ENCODE results near the gene RABGAP1L. TPM values are rescaled to one million over a fixed set of nuclear protein-coding genes. Genes with fewer than 3 reads are reported as not detected.

RABGAP1L gene
- total RNA-seq, 6 experiments from 2014 or later: 11.7 to 23.1 (median 18.5) TPM

GRCh38 chr1:174164826-174165225 lies 5.5 kb downstream of the RABGAP1L start:
- Histone ChIP-seq H3K27ac (no peak overlapping the region), H3K9me3 (no peaks in the 10 kb centered on the region), H3K4me1 (peaks cover 0 to 30% (median 0%) of the 10 kb centered on the region in 4 donors), H3K36me3 (no peaks in the 10 kb centered on the region), H3K27me3 (no peaks in the 10 kb centered on the region), H3K4me3 (no peak overlapping the region)
- WGBS (ENCODE audit: insufficient coverage, low coverage, low lambda C conversion rate, missing lambda C conversion rate): 78% methylated on average over 2 of the region's 2 CpGs
- intact Hi-C loops (cut with DNase I): no loop called here
- TF ChIP-seq POLR2A (IDR thresholded peaks at IDR 0.05): no peak
- no peak for TF ChIP-seq CTCF (IDR thresholded peaks at IDR 0.05)
- ATAC-seq (no peak), DNase-seq (no peak)

- Histone ChIP-seq H3K36me3 (no peaks in the 10 kb centered on the region), H3K27ac (peak overlapping the region in 1 of 3 donors; percentile 14), H3K4me3 (no peak overlapping the region), H3K4me1 (peaks cover 0 to 26% (median 0%) of the 10 kb centered on the region in 4 donors), H3K27me3 (no peaks in the 10 kb centered on the region), H3K9me3 (no peaks in the 10 kb centered on the region)
- WGBS (ENCODE audit: insufficient coverage, low coverage, low lambda C conversion rate, missing lambda C conversion rate): 55% methylated on average over 6 of the region's 6 CpGs
- intact Hi-C loops (cut with DNase I): no loop called here
- no peak for TF ChIP-seq CTCF (IDR thresholded peaks at IDR 0.05)
- no peak for TF ChIP-seq POLR2A (IDR thresholded peaks at IDR 0.05)
- ATAC-seq (peak; percentile 56 to 90 (median 89)), DNase-seq (peak; percentile 56 to 78 (median 63))
These were observed 6.3 kb downstream of the RABGAP1L start for GRCh38 chr1:174165471-174166137.

GRCh38 chr1:174166530-174167264 lies 7.4 kb downstream of the RABGAP1L start:
- H3K9me3 ChIP-seq: no peaks in the 10 kb centered on the region
- peaks cover 0 to 21% (median 0%) of the 10 kb centered on the region in 4 donors for H3K4me1 ChIP-seq
- H3K36me3 ChIP-seq: no peaks in the 10 kb centered on the region
- intact Hi-C loops (cut with DNase I): no loop called here
- ATAC-seq: peak in 1 of 4 donors; percentile 13
- WGBS (ENCODE audit: insufficient coverage, low coverage, low lambda C conversion rate, missing lambda C conversion rate): 54% methylated on average over 5 of the region's 5 CpGs
- H3K27ac ChIP-seq: peak overlapping the region in 1 of 3 donors; percentile 14
- DNase-seq: no peak
- no peak overlapping the region for H3K4me3 ChIP-seq
- H3K27me3 ChIP-seq: no peaks in the 10 kb centered on the region
- TF ChIP-seq POLR2A (IDR thresholded peaks at IDR 0.05) (no peak), CTCF (IDR thresholded peaks at IDR 0.05) (no peak)

- Histone ChIP-seq H3K27me3 (no peaks in the 10 kb centered on the region), H3K4me3 (no peak overlapping the region), H3K27ac (no peak overlapping the region), H3K4me1 (peaks cover 0 to 21% (median 0%) of the 10 kb centered on the region in 4 donors), H3K9me3 (no peaks in the 10 kb centered on the region), H3K36me3 (no peaks in the 10 kb centered on the region)
- TF ChIP-seq CTCF (IDR thresholded peaks at IDR 0.05) (no peak), POLR2A (IDR thresholded peaks at IDR 0.05) (no peak)
- DNase-seq: no peak
- intact Hi-C loops (cut with DNase I): no loop called here
- 77% methylated on average over 2 of the region's 2 CpGs for WGBS (ENCODE audit: insufficient coverage, low coverage, low lambda C conversion rate, missing lambda C conversion rate)
- no peak for ATAC-seq
These were observed 8.0 kb downstream of the RABGAP1L start for GRCh38 chr1:174167265-174167803.

Measured in right lobe of liver (tissue), 6 donors.